SK-N-DZ (cell line): ENCODE data around the gene NOTO. TPM values are rescaled to one million over a fixed set of nuclear protein-coding genes. Genes with fewer than 3 reads are reported as not detected.
A peak's percentile ranks its signal among the peaks of the same experiment; 100 is the strongest.
"Not testable (repeated sequence)": the region's sequence is repeated elsewhere in the genome, so short reads cannot be mapped to it uniquely, and the experiment has no call there.

Source experiments
- DNase-seq: peaks from one replicate; pipeline ENCODE4 v3.0.0-alpha.2; 2015; ENCODE audit warnings: low spot score
- polyA plus RNA-seq, 2 experiments: library from polyadenylated mRNA; depleted of rRNA; stranded (reverse); fragments of >200 nt; gene quantifications; 2 replicates each; pipeline ENCODE4 v1.2.3, GENCODE V29; 2014

The NOTO gene, protein sequence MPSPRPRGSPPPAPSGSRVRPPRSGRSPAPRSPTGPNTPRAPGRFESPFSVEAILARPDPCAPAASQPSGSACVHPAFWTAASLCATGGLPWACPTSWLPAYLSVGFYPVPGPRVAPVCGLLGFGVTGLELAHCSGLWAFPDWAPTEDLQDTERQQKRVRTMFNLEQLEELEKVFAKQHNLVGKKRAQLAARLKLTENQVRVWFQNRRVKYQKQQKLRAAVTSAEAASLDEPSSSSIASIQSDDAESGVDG
- polyA plus RNA-seq (2014; cell fraction: cytosol; rRNA removed), result not detected in 2 replicates
- polyA plus RNA-seq (2014; cell fraction: nucleus; rRNA removed), result not detected in 2 replicates

DNA sequence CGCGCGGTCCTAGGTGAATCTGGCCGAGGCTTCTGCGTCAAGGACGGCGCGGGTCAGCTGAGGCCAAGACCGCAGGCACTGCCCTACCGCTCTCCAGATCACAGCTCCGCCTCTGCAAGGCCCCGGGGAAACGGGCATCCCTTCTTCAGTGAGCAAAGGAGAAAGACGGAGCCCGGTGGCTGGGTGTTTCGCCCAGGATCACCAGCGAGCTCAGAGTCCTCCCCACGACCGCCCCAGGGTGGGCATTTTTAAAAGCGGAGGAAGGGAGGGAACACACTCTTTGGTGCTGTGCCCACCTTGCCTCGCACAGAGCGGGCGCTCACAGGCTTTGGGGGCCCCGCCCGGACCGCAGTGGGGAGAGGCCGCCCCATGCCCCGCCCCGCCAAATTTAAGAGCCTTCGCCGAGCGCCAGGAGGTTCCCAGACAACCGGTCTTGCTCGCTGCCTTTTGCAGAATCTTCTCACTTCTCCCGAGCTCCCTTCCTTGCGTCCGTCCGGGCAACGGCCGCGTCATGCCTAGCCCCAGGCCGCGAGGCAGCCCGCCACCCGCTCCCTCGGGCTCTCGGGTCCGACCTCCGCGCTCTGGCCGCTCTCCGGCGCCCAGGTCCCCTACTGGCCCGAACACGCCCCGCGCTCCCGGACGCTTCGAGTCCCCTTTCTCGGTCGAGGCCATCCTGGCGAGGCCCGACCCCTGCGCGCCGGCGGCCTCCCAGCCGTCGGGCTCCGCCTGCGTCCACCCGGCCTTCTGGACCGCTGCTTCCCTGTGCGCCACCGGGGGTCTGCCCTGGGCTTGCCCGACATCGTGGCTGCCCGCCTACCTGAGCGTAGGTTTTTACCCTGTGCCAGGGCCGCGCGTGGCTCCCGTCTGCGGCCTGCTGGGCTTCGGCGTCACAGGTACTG is at the start of gene NOTO:
NOTO (plus strand) TSS at position 419 of the 899 bp plus-strand sequence; CDS start at position 512, 93 bp downstream.
- DNase-seq, result no peak

DNA sequence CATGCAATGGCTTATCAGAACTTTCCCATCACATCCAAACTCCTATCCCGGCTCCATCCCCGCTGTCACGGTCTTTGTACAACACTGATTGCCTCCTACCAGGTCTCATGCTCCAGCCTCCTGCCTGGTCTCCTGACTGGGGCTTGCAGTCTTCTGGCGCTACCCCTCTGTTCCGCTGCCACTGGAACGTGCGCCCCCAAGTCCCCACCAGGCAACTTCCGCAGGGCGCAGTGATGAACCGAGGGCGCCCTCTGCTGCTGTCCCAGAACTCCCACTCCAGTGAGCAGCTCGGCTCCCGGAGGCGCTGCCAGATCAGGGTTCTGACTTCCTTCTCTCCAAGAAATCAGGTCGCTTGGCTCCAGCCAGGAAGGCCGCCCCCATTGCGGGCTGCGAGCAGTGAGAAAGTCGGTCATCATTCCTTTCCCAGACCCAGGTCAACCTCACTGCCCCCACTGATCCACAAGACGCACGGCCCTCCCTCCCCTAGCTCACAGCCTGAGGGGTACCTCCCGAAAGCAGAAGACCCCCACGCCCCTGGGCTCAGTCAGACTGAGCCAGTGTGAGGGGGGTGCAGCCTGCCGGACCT is 45.7 kb upstream of the NOTO start:
- DNase-seq, result peak; percentile 65

GRCh38 chr2:73162856-73163391 is 39.5 kb upstream of the NOTO start:
- no peak for DNase-seq

DNA sequence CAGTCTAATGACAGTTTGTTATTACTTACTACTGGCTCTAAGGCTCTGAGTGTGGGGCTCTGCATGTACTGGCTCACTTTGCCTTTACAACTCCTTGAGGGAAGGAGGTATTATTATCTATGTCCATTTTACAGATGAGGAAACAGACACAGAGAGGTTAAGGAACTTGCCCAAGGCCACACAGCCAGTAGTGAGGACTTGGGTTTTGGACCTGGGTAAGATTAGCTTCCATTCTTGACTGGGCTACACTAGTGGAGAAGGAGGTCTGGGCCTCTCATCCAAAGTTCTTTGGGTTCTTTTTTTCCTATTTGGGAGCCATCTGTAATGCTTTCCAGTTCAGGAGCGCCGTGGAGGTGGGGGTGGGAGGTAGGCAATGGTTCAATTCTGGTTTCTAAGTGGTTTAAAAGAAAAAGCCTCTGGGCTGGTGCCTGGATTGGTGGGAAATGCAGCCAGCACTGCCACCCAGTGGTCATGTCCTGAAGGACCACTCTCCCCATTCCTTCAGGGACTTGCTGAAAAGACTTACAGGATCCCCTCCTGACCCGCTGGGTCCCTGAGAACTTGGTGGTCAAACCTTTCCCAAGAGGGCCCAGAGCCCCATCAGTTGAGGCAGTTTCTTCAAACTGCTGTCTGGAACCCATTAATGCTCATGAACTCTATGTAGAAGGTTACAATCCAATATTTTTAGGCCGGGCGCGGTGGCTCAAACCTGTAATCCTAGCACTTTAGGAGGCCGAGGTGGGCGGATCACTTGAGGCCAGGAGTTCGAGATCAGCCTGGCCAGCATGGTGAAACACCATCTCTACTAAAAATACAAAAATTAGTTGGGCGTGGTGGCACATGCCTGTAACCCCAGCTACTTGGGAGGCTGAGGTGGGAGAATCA is 38.6 kb upstream of the NOTO start:
- DNase-seq, result peak; percentile 74

DNA sequence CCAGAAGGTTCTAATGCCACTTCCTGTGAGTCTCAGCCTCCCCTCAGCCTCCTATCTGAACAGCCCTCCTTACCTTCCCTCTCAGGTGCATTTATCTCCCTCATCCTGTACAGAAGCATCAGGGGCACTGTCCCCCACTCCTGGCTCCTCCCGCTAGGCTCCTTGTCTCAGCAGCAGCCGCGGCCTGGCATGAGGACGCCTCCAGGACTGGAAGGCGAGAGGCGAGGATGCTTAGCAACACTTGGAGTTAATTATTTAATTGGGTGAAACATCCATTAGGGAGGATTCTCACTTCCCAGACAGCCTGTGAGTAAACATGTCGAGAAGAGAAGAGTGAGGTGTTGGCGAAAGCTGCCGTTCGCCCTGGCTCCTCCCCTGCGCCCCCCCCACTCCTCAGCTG is 36.4 kb upstream of the NOTO start:
- DNase-seq, result not testable (repeated sequence)

GRCh38 chr2:73166813-73167212 is 35.6 kb upstream of the NOTO start:
- DNase-seq, result not testable (repeated sequence)

GRCh38 chr2:73168348-73168747 is 34.0 kb upstream of the NOTO start:
- not testable (repeated sequence) for DNase-seq

DNA sequence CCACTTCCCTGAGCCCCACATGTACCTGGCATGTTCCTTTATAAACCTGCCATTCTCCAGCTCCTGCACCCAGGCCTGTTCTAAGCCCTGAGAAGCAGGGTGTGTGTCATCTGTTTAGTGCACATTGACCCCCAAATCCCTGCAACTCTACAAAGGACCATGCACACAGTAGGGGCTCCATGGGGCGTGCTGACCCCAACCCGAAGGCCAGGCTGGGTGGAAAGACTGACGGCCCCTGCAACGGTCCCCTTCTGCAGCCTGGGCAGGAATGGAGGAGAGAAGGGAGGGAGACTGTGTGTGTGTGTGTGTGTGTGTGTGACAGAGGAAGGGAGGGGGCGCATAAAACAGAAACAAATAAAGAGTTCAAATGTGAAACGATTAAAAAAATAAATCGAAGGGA is 32.0 kb upstream of the NOTO start:
- not testable (repeated sequence) for DNase-seq

- DNase-seq, result no peak
Observed at GRCh38 chr2:73172963-73173362, 29.4 kb upstream of the NOTO start.

- DNase-seq, result no peak
Observed at GRCh38 chr2:73173781-73174180, 28.6 kb upstream of the NOTO start.

DNA sequence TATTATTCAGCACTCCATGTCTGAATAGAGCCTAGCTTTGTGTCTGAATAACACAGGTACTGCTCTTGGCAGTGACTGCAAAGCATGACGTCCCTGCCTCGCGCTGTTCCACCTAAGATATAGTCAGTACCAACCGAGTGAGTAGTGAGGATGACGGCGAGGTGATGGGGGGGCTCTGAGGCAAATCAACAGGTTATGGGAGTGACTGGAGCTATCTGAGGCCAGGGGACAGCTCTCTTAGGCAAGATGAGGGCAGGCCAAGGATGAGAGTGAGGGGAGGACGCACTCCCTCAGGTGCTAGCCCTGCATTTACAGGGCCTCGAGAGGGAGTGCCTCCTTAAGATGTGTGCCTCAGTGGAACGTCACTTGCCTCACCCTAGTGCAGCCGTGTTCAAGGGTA is 28.1 kb upstream of the NOTO start:
- DNase-seq, result no peak

- DNase-seq, result no peak
Observed at GRCh38 chr2:73174941-73175662, 27.3 kb upstream of the NOTO start.

- DNase-seq, result peak; percentile 22
Observed at GRCh38 chr2:73175663-73176204, 26.6 kb upstream of the NOTO start.

DNA sequence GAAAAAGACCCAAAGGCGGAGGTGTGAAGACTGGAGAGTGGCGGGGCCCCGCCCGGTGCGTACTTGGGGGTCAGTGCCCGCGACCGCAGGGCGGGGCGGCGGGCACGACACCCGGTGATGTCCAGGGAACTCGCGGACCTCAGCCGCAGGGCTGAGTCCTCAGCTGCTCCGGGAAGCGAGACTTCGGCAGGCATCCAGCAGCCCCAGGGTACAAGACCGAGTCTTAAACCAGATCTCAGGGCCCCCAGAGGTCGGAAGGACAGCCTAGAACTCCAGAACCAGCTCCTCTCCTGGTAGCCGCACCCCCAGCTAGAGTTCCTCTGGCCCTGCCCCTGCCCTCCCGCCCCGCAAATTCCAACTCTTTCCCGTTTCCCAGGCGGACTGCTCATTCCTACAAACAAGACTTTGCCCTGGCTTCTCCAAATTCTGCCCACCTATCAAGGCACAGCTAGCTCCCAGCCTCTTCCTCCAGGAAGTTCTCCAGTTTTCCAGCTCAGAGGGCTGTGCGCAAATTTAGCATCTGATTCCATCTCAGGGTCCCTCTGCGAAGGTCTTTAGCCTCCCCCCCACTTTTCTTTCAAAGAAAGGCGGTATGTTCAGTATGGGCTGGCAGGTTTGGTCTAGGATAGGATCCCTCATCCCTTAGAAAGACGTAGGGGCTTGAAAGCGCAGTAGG is 26.0 kb upstream of the NOTO start:
- DNase-seq, result no peak

- peak; percentile 84 for DNase-seq
Observed at GRCh38 chr2:73176881-73177644, 25.3 kb upstream of the NOTO start.

DNA sequence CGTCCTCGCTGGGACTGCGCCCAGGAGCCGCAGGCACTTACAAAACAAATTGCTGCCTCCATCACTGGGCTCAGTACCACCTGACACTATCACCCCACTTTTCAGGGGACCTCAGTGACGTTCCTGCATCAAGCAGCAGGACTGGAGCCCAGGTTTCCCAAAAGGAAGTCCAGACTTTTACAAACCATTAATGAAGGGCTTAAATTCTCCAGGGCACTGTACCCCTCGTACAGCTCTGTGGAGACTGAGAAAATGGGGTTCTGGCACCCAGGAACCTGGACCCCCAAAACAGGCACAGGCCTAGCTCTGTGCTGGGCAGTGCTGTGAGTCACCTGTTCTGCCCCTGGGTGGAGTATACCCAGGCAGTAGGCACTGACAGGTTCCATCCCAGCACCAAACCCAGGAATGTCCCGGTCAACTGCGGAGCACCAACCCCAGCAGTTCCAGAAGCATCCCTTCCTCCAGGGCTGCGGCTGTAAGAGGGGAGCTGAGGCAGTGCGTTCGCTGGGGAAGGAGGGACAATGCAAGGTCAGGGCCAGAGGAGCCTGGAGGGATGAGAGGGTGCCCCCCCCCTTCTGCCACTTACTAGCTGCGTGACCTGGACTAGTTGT is 24.6 kb upstream of the NOTO start:
- DNase-seq, result no peak

DNA sequence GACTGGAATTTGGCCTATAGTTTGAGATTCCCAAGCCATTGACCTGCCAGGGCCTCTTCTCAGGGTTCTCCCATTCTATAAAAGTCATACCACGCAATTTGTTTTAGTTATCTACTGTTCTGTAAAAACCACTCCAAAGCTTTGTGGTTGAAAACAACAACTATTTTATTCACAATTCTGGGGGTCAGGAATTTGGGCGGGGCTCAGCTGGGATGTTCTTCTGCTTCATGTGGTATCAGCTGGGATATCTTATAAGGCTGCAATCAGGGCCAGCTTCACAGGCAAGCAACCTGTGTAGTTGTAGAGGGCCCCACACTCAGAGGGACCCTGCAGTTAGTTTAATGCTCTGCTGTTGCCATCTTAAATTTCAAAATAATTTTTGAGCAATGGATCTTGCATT is 16.4 kb upstream of the NOTO start:
- DNase-seq, result no peak

DNA sequence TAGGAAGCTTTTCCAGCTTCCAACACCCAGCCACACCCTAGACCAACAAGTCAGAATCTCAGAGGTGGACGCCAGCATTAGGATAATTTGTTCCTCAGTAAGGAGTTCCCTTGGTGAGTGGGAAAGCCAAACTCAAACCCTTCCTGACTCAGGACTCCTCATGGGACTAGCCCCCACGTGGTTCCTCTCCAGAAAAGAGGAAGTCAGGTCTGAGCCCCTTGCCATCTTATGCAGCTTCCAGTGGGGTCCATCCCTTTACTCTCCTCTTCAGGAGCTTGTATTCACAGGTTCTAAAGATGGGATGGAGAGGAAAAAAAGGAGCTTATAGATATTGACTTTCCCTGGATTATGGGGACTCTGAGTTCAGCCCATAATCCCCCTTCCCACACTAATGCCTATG is 14.8 kb upstream of the NOTO start:
- DNase-seq, result no peak
